OCI-LY7 (cell line): Measurements from ENCODE around the gene MAP3K20. TPM values are rescaled to one million over a fixed set of nuclear protein-coding genes. Genes with fewer than 3 reads are reported as not detected.

Experiments
- BruUV-seq: library from RNA; stranded (reverse); fragments of 400-500 nt; replicated peaks from 2 replicates; lab custom pipeline; 2021; lab: Mats Ljungman, UMichigan
- CTCF ChIA-PET: fragments of 300-600 bp; sonication (Branson Sonifier 250); formaldehyde crosslinking; loops from one replicate; lab custom pipeline; 2022; ENCODE audit warnings: antibody characterized with exemption; ENCODE audit not compliant: unreplicated experiment; lab: Charles Lee
- POLR2A ChIA-PET: fragments of 300-600 bp; sonication (Branson Sonifier 250); formaldehyde crosslinking; loops from one replicate; lab custom pipeline; 2022; ENCODE audit warnings: antibody characterized with exemption; lab: Charles Lee
- DNase-seq: peaks from one replicate; pipeline ENCODE4 v3.0.0-alpha.2; 2015; ENCODE audit warnings: low spot score
- H2AFZ ChIP-seq: fragments of 200-600 bp; sonication (generic), shearing (Covaris generic); 2 replicates; pipeline ENCODE4 v1.6.1; 2014; ENCODE audit warnings: mild to moderate bottlenecking, antibody characterized with exemption, low read length, moderate library complexity
- H3K27ac ChIP-seq: fragments of 200-600 bp; sonication (generic); 2 replicates; pipeline ENCODE4 v1.5.1; 2014; ENCODE audit warnings: mixed run types, low read depth, mild to moderate bottlenecking, moderate library complexity, low read length, inconsistent platforms; ENCODE audit not compliant: poor library complexity, severe bottlenecking
- H3K36me3 ChIP-seq: fragments of 200-600 bp; sonication (generic); 2 replicates; pipeline ENCODE4 v1.6.1; 2014; ENCODE audit warnings: mild to moderate bottlenecking, antibody characterized with exemption, low read length, moderate library complexity, mixed read lengths; ENCODE audit not compliant: insufficient read depth
- H3K4me1 ChIP-seq: fragments of 200-600 bp; sonication (generic); 2 replicates; pipeline ENCODE4 v1.5.1; 2014; ENCODE audit warnings: mild to moderate bottlenecking, low read length; ENCODE audit not compliant: insufficient read depth, poor library complexity, severe bottlenecking
- H3K4me2 ChIP-seq: fragments of 200-600 bp; sonication (generic); 2 replicates; pipeline ENCODE4 v1.6.1; 2014; ENCODE audit warnings: mild to moderate bottlenecking, low read length
- H3K4me3 ChIP-seq: fragments of 200-600 bp; sonication (generic); 2 replicates; pipeline ENCODE4 v1.5.1; 2014; ENCODE audit warnings: mild to moderate bottlenecking, low read depth, low read length; ENCODE audit not compliant: poor library complexity, severe bottlenecking
- H3K79me2 ChIP-seq: fragments of 200-600 bp; sonication (generic); 2 replicates; pipeline ENCODE4 v1.6.1; 2016; ENCODE audit warnings: low read depth, mild to moderate bottlenecking, low read length, moderate library complexity, mixed read lengths; ENCODE audit not compliant: insufficient read depth
- H3K9me2 ChIP-seq: fragments of 200-600 bp; sonication (generic); 2 replicates; pipeline ENCODE4 v1.6.1; 2016; ENCODE audit warnings: mild to moderate bottlenecking, low read length, mixed read lengths; ENCODE audit not compliant: insufficient read depth
- H3K9me3 ChIP-seq: fragments of 200-600 bp; sonication (generic); 2 replicates; pipeline ENCODE4 v1.6.1; 2014; ENCODE audit warnings: mild to moderate bottlenecking, mixed run types, low read length, mixed read lengths
- H4K20me1 ChIP-seq: fragments of 200-600 bp; sonication (generic); 2 replicates; pipeline ENCODE4 v1.6.1; 2014; ENCODE audit warnings: mild to moderate bottlenecking, antibody characterized with exemption, low read length, moderate library complexity, mixed read lengths; ENCODE audit not compliant: insufficient read depth
- CTCF ChIP-seq: fragments of 200-600 bp; sonication (generic); conservative IDR thresholded peaks from 2 replicates; pipeline ENCODE4 v1.5.1; 2014; ENCODE audit warnings: mild to moderate bottlenecking, antibody characterized with exemption, low read length, moderate library complexity, mixed read lengths
- EZH2phosphoT487 ChIP-seq: fragments of 200-600 bp; sonication (generic); IDR thresholded peaks from 2 replicates; pipeline ENCODE4 v1.6.1; 2018; ENCODE audit warnings: low read depth, borderline replicate concordance, mild to moderate bottlenecking, mixed run types, antibody characterized with exemption, low read length, moderate library complexity, mixed read lengths
- intact Hi-C: fragments of 100-400 bp; cut with micrococcal nuclease; formaldehyde crosslinking; loops from one replicate; pipeline ENCODE4 v1.10.0; 2022; ENCODE audit not compliant: unreplicated experiment
- total RNA-seq, 2 experiments: library from RNA; depleted of rRNA in 1 of 2; stranded (reverse); fragments of >200 nt in 1 of 2; shearing (Covaris generic) in 1 of 2; gene quantifications; 2 replicates each; pipeline ENCODE4 v1.2.3, GENCODE V29; 2014 to 2022

MAP3K20 gene
- total RNA-seq, 2 experiments from 2014 or later = 8.2 to 17.9 TPM

- no peak overlapping the region for H3K4me3 ChIP-seq
- H2AFZ ChIP-seq = no peak overlapping the region
- peaks cover 6% of the 10 kb centered on the region; the same call in 1 of the 2 replicates for H3K9me3 ChIP-seq
- intact Hi-C loops = no loop called here
- CTCF ChIA-PET = no interaction called here
- POLR2A ChIA-PET = no interaction called here
- no peaks in the 10 kb centered on the region for H3K4me1 ChIP-seq
- H3K36me3 ChIP-seq = no peaks in the 10 kb centered on the region
- TF ChIP-seq CTCF (no peak), EZH2phosphoT487 (no peak)
- H3K79me2 ChIP-seq = no peaks in the 10 kb centered on the region
- H3K27ac ChIP-seq = no peak overlapping the region
- H4K20me1 ChIP-seq = no peaks in the 10 kb centered on the region
- no TSS peak for BruUV-seq
- no peak overlapping the region for H3K4me2 ChIP-seq
- no peak for DNase-seq
- H3K9me2 ChIP-seq = no peaks in the 10 kb centered on the region
These were observed 70.9 kb downstream of the MAP3K20 start for GRCh38 chr2:173146590-173146989.

GRCh38 chr2:173148520-173148919, 72.9 kb downstream of the MAP3K20 start:
- DNase-seq = no peak
- TF ChIP-seq CTCF (no peak), EZH2phosphoT487 (no peak)
- intact Hi-C loops = no loop called here
- H2AFZ ChIP-seq = no peak overlapping the region
- ChIA-PET CTCF (no interaction called here), POLR2A (interaction anchor here (0.6 to 0.8 kb wide), 2 partner anchors 9 to 20 kb away, joined by 4 to 5 read pairs; no protein-coding TSS in a partner anchor)
- no peaks in the 10 kb centered on the region for H3K79me2 ChIP-seq
- no peak overlapping the region for H3K4me2 ChIP-seq
- H3K36me3 ChIP-seq = no peaks in the 10 kb centered on the region
- BruUV-seq = no TSS peak
- H3K9me2 ChIP-seq = no peaks in the 10 kb centered on the region
- no peak overlapping the region for H3K27ac ChIP-seq
- H4K20me1 ChIP-seq = no peaks in the 10 kb centered on the region
- no peaks in the 10 kb centered on the region for H3K9me3 ChIP-seq
- H3K4me3 ChIP-seq = no peak overlapping the region
- no peaks in the 10 kb centered on the region for H3K4me1 ChIP-seq

- no peaks in the 10 kb centered on the region for H3K36me3 ChIP-seq
- no peak overlapping the region for H3K4me3 ChIP-seq
- no peaks in the 10 kb centered on the region for H3K4me1 ChIP-seq
- no peaks in the 10 kb centered on the region for H3K9me3 ChIP-seq
- H3K79me2 ChIP-seq = no peaks in the 10 kb centered on the region
- H4K20me1 ChIP-seq = no peaks in the 10 kb centered on the region
- no TSS peak for BruUV-seq
- no peak overlapping the region for H2AFZ ChIP-seq
- H3K27ac ChIP-seq = no peak overlapping the region
- no peaks in the 10 kb centered on the region for H3K9me2 ChIP-seq
- H3K4me2 ChIP-seq = no peak overlapping the region
- CTCF ChIA-PET = no interaction called here
- TF ChIP-seq EZH2phosphoT487 = no peak
- TF ChIP-seq CTCF = no peak
- intact Hi-C loops = no loop called here
- POLR2A ChIA-PET = interaction anchor here (0.8 kb wide), 1 partner anchor 8 kb away, joined by 4 read pairs; no protein-coding TSS in a partner anchor
- no peak for DNase-seq
These were observed 73.8 kb downstream of the MAP3K20 start for GRCh38 chr2:173149491-173149890.
